Measurements from ENCODE around the gene RABL6.
A peak's percentile ranks its signal among the peaks of the same experiment; 100 is the strongest.
"Not testable (repeated sequence)": the region's sequence is repeated elsewhere in the genome, so short reads cannot be mapped to it uniquely, and the experiment has no call there.

Gene RABL6

GRCh38 chr9:136796238-136796774 lies 11.4 kb upstream of the RABL6 start, which contains the start of gene CCDC183:
Gene CCDC183 (plus strand): TSS chr9:136796338. CDS start chr9:136796398, 60 bp downstream.
- TF ChIP-seq, protein P1, sequence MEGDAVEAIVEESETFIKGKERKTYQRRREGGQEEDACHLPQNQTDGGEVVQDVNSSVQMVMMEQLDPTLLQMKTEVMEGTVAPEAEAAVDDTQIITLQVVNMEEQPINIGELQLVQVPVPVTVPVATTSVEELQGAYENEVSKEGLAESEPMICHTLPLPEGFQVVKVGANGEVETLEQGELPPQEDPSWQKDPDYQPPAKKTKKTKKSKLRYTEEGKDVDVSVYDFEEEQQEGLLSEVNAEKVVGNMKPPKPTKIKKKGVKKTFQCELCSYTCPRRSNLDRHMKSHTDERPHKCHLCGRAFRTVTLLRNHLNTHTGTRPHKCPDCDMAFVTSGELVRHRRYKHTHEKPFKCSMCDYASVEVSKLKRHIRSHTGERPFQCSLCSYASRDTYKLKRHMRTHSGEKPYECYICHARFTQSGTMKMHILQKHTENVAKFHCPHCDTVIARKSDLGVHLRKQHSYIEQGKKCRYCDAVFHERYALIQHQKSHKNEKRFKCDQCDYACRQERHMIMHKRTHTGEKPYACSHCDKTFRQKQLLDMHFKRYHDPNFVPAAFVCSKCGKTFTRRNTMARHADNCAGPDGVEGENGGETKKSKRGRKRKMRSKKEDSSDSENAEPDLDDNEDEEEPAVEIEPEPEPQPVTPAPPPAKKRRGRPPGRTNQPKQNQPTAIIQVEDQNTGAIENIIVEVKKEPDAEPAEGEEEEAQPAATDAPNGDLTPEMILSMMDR (IDR thresholded peaks at IDR 0.05; ENCODE audit: low read depth, low read length), result no peak
- in situ Hi-C loops (cut with HindIII; ENCODE audit: low sequenced_read_pairs), result no loop called here
- no peak for DNase-seq (ENCODE audit: low read depth, low spot score)
- no peak within 1 kb of the TSS for H3K4me3 ChIP-seq (ENCODE audit: low read depth, low read length)

DNA sequence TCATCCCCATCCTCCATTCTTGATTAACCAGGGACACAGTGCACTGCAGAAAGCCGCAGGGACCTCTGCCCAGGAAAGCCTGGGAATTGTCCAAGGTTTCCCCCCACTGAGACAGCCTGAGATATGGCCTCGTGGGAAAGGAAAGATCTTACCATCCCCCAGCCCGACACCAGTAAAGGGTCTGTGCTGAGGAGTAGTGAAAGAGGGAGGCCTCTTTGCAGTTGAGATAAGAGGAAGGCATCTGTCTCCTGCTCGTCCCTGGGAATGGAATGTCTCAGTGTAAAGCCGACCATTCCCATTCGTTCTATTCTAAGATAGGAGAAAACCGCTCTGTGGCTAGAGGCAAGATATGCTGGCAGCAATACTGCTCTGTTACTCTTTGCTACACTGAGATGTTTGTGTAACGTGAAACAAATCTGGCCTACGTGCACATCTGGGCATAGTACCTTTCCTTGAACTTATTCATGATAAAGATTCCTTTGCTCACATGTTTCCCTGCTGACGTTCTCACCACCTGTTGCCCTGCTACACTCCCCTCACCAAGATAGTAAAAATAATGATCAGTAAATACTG lies 10.9 kb upstream of the RABL6 start:
- DNase-seq (ENCODE audit: low read depth, low spot score); in situ Hi-C loops (cut with HindIII; ENCODE audit: low sequenced_read_pairs); H3K4me3 ChIP-seq (ENCODE audit: low read depth, low read length): not testable (repeated sequence)

DNA sequence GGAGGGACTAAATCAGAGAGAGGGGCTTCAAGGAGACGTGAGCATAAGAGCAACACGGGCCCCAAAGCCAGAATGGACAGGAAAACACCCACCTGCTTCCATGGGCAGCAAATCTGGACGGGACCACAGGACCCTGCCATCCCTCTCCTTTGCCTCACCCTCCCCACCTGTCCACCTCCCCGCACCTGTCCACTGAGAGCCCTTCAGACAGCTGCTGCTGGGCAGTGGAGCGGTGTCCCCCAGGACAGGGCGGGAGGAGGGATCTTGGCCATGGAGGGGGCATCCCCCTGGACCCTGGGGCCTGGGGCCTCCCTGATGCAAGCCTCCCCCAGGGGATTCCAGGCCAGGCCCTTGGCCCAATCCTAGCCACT lies 9.1 kb upstream of the RABL6 start:
- H3K4me3 ChIP-seq (ENCODE audit: low read depth, low read length), result no peak overlapping the region
- TF ChIP-seq, protein P1 (IDR thresholded peaks at IDR 0.05; ENCODE audit: low read depth, low read length), result no peak
- in situ Hi-C loops (cut with HindIII; ENCODE audit: low sequenced_read_pairs), result no loop called here
- no peak for DNase-seq (ENCODE audit: low read depth, low spot score)

DNA sequence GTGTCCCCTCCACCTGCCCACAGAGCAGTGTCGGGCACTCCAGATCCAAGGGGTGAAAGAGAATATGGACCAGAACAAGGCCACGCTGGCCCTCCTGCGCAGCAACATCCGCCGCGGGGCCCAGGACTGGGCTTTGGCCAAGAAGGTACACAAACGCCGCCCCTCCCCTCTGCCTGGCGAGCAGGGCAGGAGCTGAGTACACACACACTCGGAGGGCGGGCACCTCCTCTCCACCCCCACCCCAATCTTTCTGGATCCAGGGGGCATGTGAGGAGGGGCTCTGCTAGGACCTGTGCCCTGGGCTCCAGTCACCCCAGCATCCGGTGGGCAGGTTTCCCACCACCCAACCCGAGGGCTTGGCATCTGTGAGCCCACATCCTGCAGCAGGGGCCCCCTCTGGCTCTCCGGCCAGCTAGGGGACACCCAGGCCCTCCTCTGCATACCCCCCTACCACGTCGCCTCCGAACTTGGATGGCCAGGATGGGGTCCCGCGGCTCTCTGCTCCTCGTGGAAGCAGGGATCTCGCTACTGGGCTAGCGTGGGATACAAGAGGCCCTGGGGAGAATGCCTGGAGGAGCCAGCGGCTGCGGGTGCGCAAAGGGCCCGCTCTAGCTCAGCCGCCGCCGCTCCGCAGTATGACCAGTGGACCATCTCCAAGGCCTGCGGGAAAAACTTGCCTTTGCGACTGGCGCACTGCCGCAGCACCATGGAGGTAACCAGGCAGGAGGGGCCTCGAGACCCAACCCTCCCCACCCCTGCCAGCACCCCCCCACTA lies 8.5 kb upstream of the RABL6 start:
- in situ Hi-C loops (cut with HindIII; ENCODE audit: low sequenced_read_pairs), result no loop called here
- TF ChIP-seq, protein P1 (IDR thresholded peaks at IDR 0.05; ENCODE audit: low read depth, low read length), result no peak
- DNase-seq (ENCODE audit: low read depth, low spot score), result no peak
- no peak overlapping the region for H3K4me3 ChIP-seq (ENCODE audit: low read depth, low read length)

GRCh38 chr9:136799854-136800657 lies 7.7 kb upstream of the RABL6 start:
- in situ Hi-C loops (cut with HindIII; ENCODE audit: low sequenced_read_pairs), result no loop called here
- DNase-seq (ENCODE audit: low read depth, low spot score), result peak; percentile 43
- TF ChIP-seq, protein P1 (IDR thresholded peaks at IDR 0.05; ENCODE audit: low read depth, low read length), result no peak
- peak overlapping the region; percentile 21 for H3K4me3 ChIP-seq (ENCODE audit: low read depth, low read length)

DNA sequence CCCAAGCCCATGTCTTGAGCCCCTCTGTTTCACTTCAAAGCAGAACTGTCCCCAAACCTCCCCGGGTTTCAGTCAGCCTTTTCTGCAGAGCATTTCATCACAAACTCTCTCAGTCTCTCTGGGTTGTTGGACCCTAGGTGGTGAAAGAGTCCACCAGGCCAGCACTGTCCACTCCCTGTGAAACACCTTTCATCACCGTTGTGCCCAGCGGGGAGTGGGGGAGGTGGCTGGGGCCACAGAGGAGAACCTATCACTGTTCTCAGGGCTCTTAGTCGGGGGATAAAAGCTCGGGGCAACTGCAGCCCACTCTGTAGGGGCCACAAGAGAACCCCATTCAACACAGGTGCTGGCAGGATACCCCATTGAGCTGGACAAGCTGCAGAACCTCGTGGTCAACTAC lies 5.4 kb upstream of the RABL6 start:
- TF ChIP-seq, protein P1 (IDR thresholded peaks at IDR 0.05; ENCODE audit: low read depth, low read length), result no peak
- DNase-seq (ENCODE audit: low read depth, low spot score), result no peak
- H3K4me3 ChIP-seq (ENCODE audit: low read depth, low read length), result no peak overlapping the region
- in situ Hi-C loops (cut with HindIII; ENCODE audit: low sequenced_read_pairs), result no loop called here

DNA sequence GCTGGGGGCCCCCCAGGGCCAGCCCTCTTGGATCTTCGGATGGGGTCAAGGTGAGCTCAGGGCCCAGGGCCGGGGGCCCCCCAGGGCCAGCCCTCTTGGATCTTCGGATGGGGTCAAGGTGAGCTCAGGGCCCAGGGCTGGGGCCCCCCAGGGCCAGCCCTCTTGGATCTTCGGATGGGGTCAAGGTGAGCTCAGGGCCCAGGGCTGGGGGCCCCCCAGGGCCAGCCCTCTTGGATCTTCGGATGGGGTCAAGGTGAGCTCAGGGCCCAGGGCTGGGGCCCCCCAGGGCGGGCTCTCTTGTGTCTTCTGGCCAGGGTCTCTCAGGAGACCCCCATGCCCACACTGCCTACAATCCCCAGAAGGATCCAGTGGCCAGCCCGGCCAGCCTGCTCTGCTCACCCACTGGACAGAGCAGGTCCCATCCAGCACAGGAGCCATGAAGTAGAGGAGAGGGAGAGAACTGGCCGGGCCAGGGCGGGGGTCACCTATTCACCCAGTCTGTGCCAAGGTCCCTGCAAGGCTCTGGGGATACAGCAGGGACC lies 4.7 kb upstream of the RABL6 start:
- in situ Hi-C loops (cut with HindIII; ENCODE audit: low sequenced_read_pairs); DNase-seq (ENCODE audit: low read depth, low spot score); H3K4me3 ChIP-seq (ENCODE audit: low read depth, low read length): not testable (repeated sequence)

Data from astrocyte of the spinal cord (primary cell).